DOHH2 (cell line): ENCODE results near the gene RNF20.

Experiments
- EZH2phosphoT487 ChIP-seq: fragments of 200-600 bp; sonication (generic); IDR thresholded peaks from 2 replicates; pipeline ENCODE4 v1.6.1; 2017; ENCODE audit warnings: borderline replicate concordance, mild to moderate bottlenecking, antibody characterized with exemption, low read length, moderate library complexity, mixed read lengths
- TF ChIP-seq, protein P1 (sequence below): fragments of 200-600 bp; sonication (generic); IDR thresholded peaks from one replicate; pipeline ENCODE4 v1.5.1; 2014; ENCODE audit warnings: antibody characterized with exemption, mild to moderate bottlenecking, low read depth, low read length; ENCODE audit not compliant: poor library complexity, severe bottlenecking

DNA sequence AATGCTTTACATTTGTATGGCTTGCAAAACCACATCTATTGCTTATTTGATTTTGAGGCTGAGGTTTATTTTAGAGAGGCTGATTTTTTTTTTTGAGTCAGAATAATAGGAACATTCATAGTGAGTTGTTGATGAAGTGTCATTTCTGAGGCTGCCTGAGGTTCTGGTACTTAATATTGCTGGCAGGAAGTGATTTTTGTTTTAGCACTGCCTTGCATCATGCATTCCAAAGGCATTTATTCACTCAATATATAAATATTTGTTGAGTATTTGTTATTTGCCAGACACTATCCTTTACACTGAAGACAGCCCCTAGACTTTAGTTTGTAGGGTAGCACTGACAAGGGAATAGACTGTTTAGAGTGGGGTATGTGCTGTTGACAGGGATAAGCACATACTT, 2.7 kb downstream of the RNF20 start:
- TF ChIP-seq, protein P1, sequence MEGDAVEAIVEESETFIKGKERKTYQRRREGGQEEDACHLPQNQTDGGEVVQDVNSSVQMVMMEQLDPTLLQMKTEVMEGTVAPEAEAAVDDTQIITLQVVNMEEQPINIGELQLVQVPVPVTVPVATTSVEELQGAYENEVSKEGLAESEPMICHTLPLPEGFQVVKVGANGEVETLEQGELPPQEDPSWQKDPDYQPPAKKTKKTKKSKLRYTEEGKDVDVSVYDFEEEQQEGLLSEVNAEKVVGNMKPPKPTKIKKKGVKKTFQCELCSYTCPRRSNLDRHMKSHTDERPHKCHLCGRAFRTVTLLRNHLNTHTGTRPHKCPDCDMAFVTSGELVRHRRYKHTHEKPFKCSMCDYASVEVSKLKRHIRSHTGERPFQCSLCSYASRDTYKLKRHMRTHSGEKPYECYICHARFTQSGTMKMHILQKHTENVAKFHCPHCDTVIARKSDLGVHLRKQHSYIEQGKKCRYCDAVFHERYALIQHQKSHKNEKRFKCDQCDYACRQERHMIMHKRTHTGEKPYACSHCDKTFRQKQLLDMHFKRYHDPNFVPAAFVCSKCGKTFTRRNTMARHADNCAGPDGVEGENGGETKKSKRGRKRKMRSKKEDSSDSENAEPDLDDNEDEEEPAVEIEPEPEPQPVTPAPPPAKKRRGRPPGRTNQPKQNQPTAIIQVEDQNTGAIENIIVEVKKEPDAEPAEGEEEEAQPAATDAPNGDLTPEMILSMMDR, result no peak
- no peak for TF ChIP-seq EZH2phosphoT487
